Mesothelial cell of epicardium (in vitro differentiated cells): ENCODE data around the gene NTSR1. TPM values are rescaled to one million over a fixed set of nuclear protein-coding genes. Genes with fewer than 3 reads are reported as not detected.

Experiments
- DNase-seq, 2 experiments: peaks; one replicate each; pipeline ENCODE4 v3.0.0; 2021; ENCODE audit warnings: low spot score in 2 of 2; ENCODE audit not compliant: unreplicated experiment in 2 of 2
- H3K27ac Mint-ChIP-seq: 2 replicates; pipeline ENCODE4 v1.8.0; 2021; ENCODE audit warnings: mixed read lengths
- H3K27me3 Mint-ChIP-seq: 2 replicates; pipeline ENCODE4 v1.8.0; 2021; ENCODE audit warnings: low read depth, mixed read lengths
- H3K36me3 Mint-ChIP-seq: 2 replicates; pipeline ENCODE4 v1.8.0; 2021; ENCODE audit warnings: mixed read lengths
- H3K4me1 Mint-ChIP-seq: 2 replicates; pipeline ENCODE4 v1.8.0; 2021; ENCODE audit warnings: mixed read lengths
- H3K4me3 Mint-ChIP-seq: 2 replicates; pipeline ENCODE4 v1.8.0; 2021; ENCODE audit warnings: mild to moderate bottlenecking, moderate library complexity, mixed read lengths
- H3K9me3 Mint-ChIP-seq: 2 replicates; pipeline ENCODE4 v1.8.0; 2021; ENCODE audit warnings: mixed read lengths
- CTCF ChIP-seq: fragments of 200-600 bp; sonication (generic); IDR thresholded peaks from one replicate; pipeline ENCODE4 v1.5.0; 2021; ENCODE audit warnings: antibody characterized with exemption; ENCODE audit not compliant: unreplicated experiment
- total RNA-seq: library from RNA; stranded (reverse); gene quantifications from 3 replicates; pipeline ENCODE4 v1.2.1, GENCODE V29; 2021

Gene NTSR1
- total RNA-seq, 1 donor from 2014 or later: 0.36 TPM

- peaks cover 24% of the 10 kb centered on the region for H3K4me1 Mint-ChIP-seq
- H3K9me3 Mint-ChIP-seq: no peaks in the 10 kb centered on the region
- H3K36me3 Mint-ChIP-seq: peaks cover 7% of the 10 kb centered on the region
- TF ChIP-seq CTCF: no peak
- H3K27me3 Mint-ChIP-seq: no peaks in the 10 kb centered on the region
- H3K4me3 Mint-ChIP-seq: no peak overlapping the region
- no peak overlapping the region for H3K27ac Mint-ChIP-seq
- DNase-seq: no peak
Observed at GRCh38 chr20:62811320-62811719, 102.7 kb downstream of the NTSR1 start.

- Mint-ChIP-seq H3K4me1 (peaks cover 23% of the 10 kb centered on the region), H3K9me3 (no peaks in the 10 kb centered on the region), H3K27me3 (no peaks in the 10 kb centered on the region), H3K27ac (no peak overlapping the region), H3K36me3 (peaks cover 7% of the 10 kb centered on the region), H3K4me3 (no peak overlapping the region)
- no peak for DNase-seq
- no peak for TF ChIP-seq CTCF
Observed at GRCh38 chr20:62811720-62812119, 103.1 kb downstream of the NTSR1 start.

Other genes starting within 250 kb of the NTSR1 start
- 26.0 to 30.0 TPM (median 27.5 TPM) in 3 replicates for gene GATA5, start 232.8 kb upstream of the NTSR1 start, total RNA-seq
- gene SLCO4A1, start 66.3 kb upstream of the NTSR1 start, total RNA-seq: 3.7 to 4.5 TPM (median 4.3 TPM) in 3 replicates
- 18.4 to 20.8 TPM (median 20.4 TPM) in 3 replicates for gene MRGBP, start 87.6 kb downstream of the NTSR1 start, total RNA-seq
- gene OGFR, start 96.0 kb downstream of the NTSR1 start, total RNA-seq: 56.2 to 58.4 TPM (median 56.5 TPM) in 3 replicates
- gene COL9A3, start 108.2 kb downstream of the NTSR1 start, total RNA-seq: 573 to 576 TPM (median 576 TPM) in 3 replicates
- 12.0 to 12.6 TPM (median 12.2 TPM) in 3 replicates for gene TCFL5, start 153.0 kb downstream of the NTSR1 start, total RNA-seq
- 70.3 to 73.1 TPM (median 70.5 TPM) in 3 replicates for gene DIDO1, start 217.7 kb downstream of the NTSR1 start, total RNA-seq
- 57.8 to 59.2 TPM (median 57.9 TPM) in 3 replicates for gene GID8, start 229.3 kb downstream of the NTSR1 start, total RNA-seq
- gene SLC17A9, start 243.9 kb downstream of the NTSR1 start, total RNA-seq: 5.3 to 7.1 TPM (median 5.7 TPM) in 3 replicates